Hepatocyte (in vitro differentiated cells): Measurements from ENCODE around the gene KCNQ1. TPM values are rescaled to one million over a fixed set of nuclear protein-coding genes. Genes with fewer than 3 reads are reported as not detected.

Experiments used
- DNase-seq: peaks from one replicate; pipeline ENCODE4 v3.0.0-alpha.2; 2016; ENCODE audit warnings: low spot score
- H2AFZ ChIP-seq: fragments of 200-600 bp; sonication (generic); 2 replicates; pipeline ENCODE4 v1.6.0; 2016; ENCODE audit warnings: antibody characterized with exemption, mild to moderate bottlenecking
- H3K27ac ChIP-seq: fragments of 200-600 bp; sonication (generic); 2 replicates; pipeline ENCODE4 v1.5.1; 2016; ENCODE audit warnings: mild to moderate bottlenecking
- H3K27me3 ChIP-seq: fragments of 200-600 bp; sonication (generic); 2 replicates; pipeline ENCODE4 v1.6.1; 2016
- H3K36me3 ChIP-seq: fragments of 200-600 bp; sonication (generic); replicated peaks from 2 replicates; pipeline ENCODE4 v1.5.1; 2016; ENCODE audit warnings: low read depth; ENCODE audit not compliant: insufficient read depth
- H3K4me1 ChIP-seq: fragments of 200-600 bp; sonication (generic); 2 replicates; pipeline ENCODE4 v1.5.1; 2016; ENCODE audit warnings: mild to moderate bottlenecking, moderate library complexity; ENCODE audit not compliant: insufficient read depth
- H3K4me2 ChIP-seq: fragments of 200-600 bp; sonication (generic); 2 replicates; pipeline ENCODE4 v1.6.0; 2016
- H3K4me3 ChIP-seq: fragments of 200-600 bp; sonication (generic); 2 replicates; pipeline ENCODE4 v1.5.1; 2016; ENCODE audit warnings: mild to moderate bottlenecking
- H3K79me2 ChIP-seq: fragments of 200-600 bp; sonication (generic); 2 replicates; pipeline ENCODE4 v1.6.0; 2017; ENCODE audit warnings: mild to moderate bottlenecking
- H3K9me2 ChIP-seq: fragments of 200-600 bp; sonication (generic); replicated peaks from 2 replicates; pipeline ENCODE4 v1.6.0; 2017; ENCODE audit warnings: mild to moderate bottlenecking; ENCODE audit not compliant: insufficient read depth
- H3K9me3 ChIP-seq: fragments of 200-600 bp; sonication (generic); 2 replicates; pipeline ENCODE4 v1.5.1; 2016; ENCODE audit warnings: low read depth, mild to moderate bottlenecking
- H4K20me1 ChIP-seq: fragments of 200-600 bp; sonication (generic); 2 replicates; pipeline ENCODE4 v1.6.0; 2016; ENCODE audit warnings: mild to moderate bottlenecking; ENCODE audit not compliant: insufficient read depth, poor library complexity, severe bottlenecking
- EZH2 ChIP-seq: fragments of 200-600 bp; sonication (generic); IDR thresholded peaks from 2 replicates; pipeline ENCODE4 v1.6.1; 2016; ENCODE audit warnings: antibody characterized with exemption, mild to moderate bottlenecking, borderline replicate concordance
- EZH2phosphoT487 ChIP-seq: fragments of 200-600 bp; sonication (generic); IDR thresholded peaks from one replicate; pipeline ENCODE4 v1.6.1; 2018; ENCODE audit warnings: antibody characterized with exemption, mild to moderate bottlenecking, low read depth, moderate library complexity; ENCODE audit not compliant: unreplicated experiment, severe bottlenecking
- WGBS: methylation state at CpG from one replicate; pipeline ENCODE4 v1.1.6; 2016; ENCODE audit warnings: low lambda C conversion rate; ENCODE audit errors: missing lambda C conversion rate; 5-methylcytosine and 5-hydroxymethylcytosine counted together
- polyA plus RNA-seq: library from polyadenylated mRNA; unstranded; fragments of >200 nt; fragmentation: Nextera tagmentation; extraction: Ambion mirVana; gene quantifications from 2 replicates; pipeline ENCODE4 v1.2.1, GENCODE V29; 2016
- total RNA-seq: library from RNA; depleted of rRNA; stranded (reverse); fragments of >200 nt; gene quantifications from 2 replicates; pipeline ENCODE4 v1.2.3, GENCODE V29; 2014
- TF ChIP-seq, protein P1 (sequence below): fragments of 200-600 bp; sonication (generic); IDR thresholded peaks from 2 replicates; pipeline ENCODE4 v1.5.1; 2016; ENCODE audit warnings: antibody characterized with exemption, mild to moderate bottlenecking; ENCODE audit not compliant: poor library complexity

KCNQ1 gene
- total and polyA plus RNA-seq, 2 experiments from 2014 or later: 1.8 to 6.4 TPM

- H3K9me3 ChIP-seq: no peaks in the 10 kb centered on the region
- TF ChIP-seq EZH2phosphoT487 (no peak), EZH2 (no peak)
- TF ChIP-seq, protein P1, sequence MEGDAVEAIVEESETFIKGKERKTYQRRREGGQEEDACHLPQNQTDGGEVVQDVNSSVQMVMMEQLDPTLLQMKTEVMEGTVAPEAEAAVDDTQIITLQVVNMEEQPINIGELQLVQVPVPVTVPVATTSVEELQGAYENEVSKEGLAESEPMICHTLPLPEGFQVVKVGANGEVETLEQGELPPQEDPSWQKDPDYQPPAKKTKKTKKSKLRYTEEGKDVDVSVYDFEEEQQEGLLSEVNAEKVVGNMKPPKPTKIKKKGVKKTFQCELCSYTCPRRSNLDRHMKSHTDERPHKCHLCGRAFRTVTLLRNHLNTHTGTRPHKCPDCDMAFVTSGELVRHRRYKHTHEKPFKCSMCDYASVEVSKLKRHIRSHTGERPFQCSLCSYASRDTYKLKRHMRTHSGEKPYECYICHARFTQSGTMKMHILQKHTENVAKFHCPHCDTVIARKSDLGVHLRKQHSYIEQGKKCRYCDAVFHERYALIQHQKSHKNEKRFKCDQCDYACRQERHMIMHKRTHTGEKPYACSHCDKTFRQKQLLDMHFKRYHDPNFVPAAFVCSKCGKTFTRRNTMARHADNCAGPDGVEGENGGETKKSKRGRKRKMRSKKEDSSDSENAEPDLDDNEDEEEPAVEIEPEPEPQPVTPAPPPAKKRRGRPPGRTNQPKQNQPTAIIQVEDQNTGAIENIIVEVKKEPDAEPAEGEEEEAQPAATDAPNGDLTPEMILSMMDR: no peak
- H3K4me1 ChIP-seq: peaks cover 50% of the 10 kb centered on the region
- H3K27ac ChIP-seq: no peak overlapping the region
- DNase-seq: no peak
- H3K27me3 ChIP-seq: no peaks in the 10 kb centered on the region
- H3K4me2 ChIP-seq: no peak overlapping the region
- H2AFZ ChIP-seq: no peak overlapping the region
- no peaks in the 10 kb centered on the region for H3K79me2 ChIP-seq
- no peaks in the 10 kb centered on the region for H4K20me1 ChIP-seq
- no peaks in the 10 kb centered on the region for H3K36me3 ChIP-seq
- no peaks in the 10 kb centered on the region for H3K9me2 ChIP-seq
- 78% methylated on average over 21 of the region's 21 CpGs for whole genome bisulfite sequencing
- H3K4me3 ChIP-seq: no peak overlapping the region
Observed at GRCh38 chr11:2743427-2744110, 298.8 kb downstream of the KCNQ1 start.

- no peaks in the 10 kb centered on the region for H3K79me2 ChIP-seq
- no peak for DNase-seq
- H4K20me1 ChIP-seq: no peaks in the 10 kb centered on the region
- H2AFZ ChIP-seq: no peak overlapping the region
- H3K4me1 ChIP-seq: peaks cover 46% of the 10 kb centered on the region
- no peaks in the 10 kb centered on the region for H3K9me2 ChIP-seq
- WGBS: 95% methylated on average over 9 of the region's 9 CpGs
- H3K4me3 ChIP-seq: no peak overlapping the region
- H3K27ac ChIP-seq: no peak overlapping the region
- H3K36me3 ChIP-seq: no peaks in the 10 kb centered on the region
- H3K4me2 ChIP-seq: no peak overlapping the region
- TF ChIP-seq, protein P1: no peak
- no peak for TF ChIP-seq EZH2phosphoT487
- TF ChIP-seq EZH2: no peak
- no peaks in the 10 kb centered on the region for H3K27me3 ChIP-seq
- no peaks in the 10 kb centered on the region for H3K9me3 ChIP-seq
Observed at GRCh38 chr11:2744166-2744565, 299.4 kb downstream of the KCNQ1 start.

- Histone ChIP-seq H3K4me1 (peaks cover 40% of the 10 kb centered on the region), H3K9me3 (no peaks in the 10 kb centered on the region), H3K36me3 (no peaks in the 10 kb centered on the region), H3K27me3 (no peaks in the 10 kb centered on the region), H3K4me2 (no peak overlapping the region), H3K9me2 (no peaks in the 10 kb centered on the region), H3K27ac (no peak overlapping the region), H3K79me2 (no peaks in the 10 kb centered on the region), H2AFZ (no peak overlapping the region), H3K4me3 (no peak overlapping the region), H4K20me1 (no peaks in the 10 kb centered on the region)
- WGBS: 92% methylated on average over 14 of the region's 14 CpGs
- no peak for TF ChIP-seq EZH2
- TF ChIP-seq, protein P1: no peak
- TF ChIP-seq EZH2phosphoT487: no peak
- DNase-seq: no peak
Observed at GRCh38 chr11:2745511-2745910, 300.7 kb downstream of the KCNQ1 start.
